ENCODE measurements around the gene CTTNBP2NL. TPM values are rescaled to one million over a fixed set of nuclear protein-coding genes. Genes with fewer than 3 reads are reported as not detected.

CTTNBP2NL gene
- total RNA-seq, 4 donors from 2014 or later, result 15.5 to 37.0 (median 24.6) TPM

- peaks cover 16% of the 10 kb centered on the region for H3K27me3 ChIP-seq
- no peak overlapping the region for H3K4me3 ChIP-seq
- no peak for TF ChIP-seq EP300 (IDR thresholded peaks at IDR 0.05)
- no peak for TF ChIP-seq POLR2A (IDR thresholded peaks at IDR 0.05)
- TF ChIP-seq POLR2AphosphoS5 (IDR thresholded peaks at IDR 0.05), result no peak
- TF ChIP-seq CTCF (IDR thresholded peaks at IDR 0.05), result no peak
- no peak overlapping the region for H3K27ac ChIP-seq
- no peak for ATAC-seq
- H3K4me1 ChIP-seq, result no peaks in the 10 kb centered on the region
- no peaks in the 10 kb centered on the region for H3K9me3 ChIP-seq
- WGBS, 2 donors (ENCODE audit: low coverage in 1 of 2), result 38 to 80% methylated on average over 1 of the region's 1 CpG
- no peaks in the 10 kb centered on the region for H3K36me3 ChIP-seq
These were observed 20.3 kb upstream of the CTTNBP2NL start for GRCh38 chr1:112375701-112376100.

- Histone ChIP-seq H3K9me3 (no peaks in the 10 kb centered on the region), H3K4me3 (no peak overlapping the region), H3K27ac (no peak overlapping the region), H3K27me3 (peaks cover 21% of the 10 kb centered on the region), H3K36me3 (no peaks in the 10 kb centered on the region), H3K4me1 (no peaks in the 10 kb centered on the region)
- WGBS, 2 donors (ENCODE audit: low coverage in 1 of 2), result 64% methylated on average over 1 of the region's 1 CpG; no CpG with 5 or more reads in 1 of the 2 donors
- ATAC-seq, result no peak
- TF ChIP-seq EP300 (IDR thresholded peaks at IDR 0.05) (no peak), POLR2AphosphoS5 (IDR thresholded peaks at IDR 0.05) (no peak), CTCF (IDR thresholded peaks at IDR 0.05) (no peak)
These were observed 15.7 kb upstream of the CTTNBP2NL start for GRCh38 chr1:112380356-112380755.

- TF ChIP-seq CTCF (IDR thresholded peaks at IDR 0.05) (no peak), POLR2AphosphoS5 (IDR thresholded peaks at IDR 0.05) (no peak), POLR2A (IDR thresholded peaks at IDR 0.05) (no peak), EP300 (IDR thresholded peaks at IDR 0.05) (no peak)
- Histone ChIP-seq H3K4me3 (no peak overlapping the region), H3K36me3 (no peaks in the 10 kb centered on the region), H3K27ac (no peak overlapping the region), H3K9me3 (no peaks in the 10 kb centered on the region), H3K27me3 (peaks cover 21% of the 10 kb centered on the region), H3K4me1 (no peaks in the 10 kb centered on the region)
- WGBS, 2 donors (ENCODE audit: low coverage in 1 of 2), result 45 to 78% methylated on average over 1 to 2 of the region's 2 CpGs
- ATAC-seq, result no peak
These were observed 14.5 kb upstream of the CTTNBP2NL start for GRCh38 chr1:112381324-112382076.

DNA sequence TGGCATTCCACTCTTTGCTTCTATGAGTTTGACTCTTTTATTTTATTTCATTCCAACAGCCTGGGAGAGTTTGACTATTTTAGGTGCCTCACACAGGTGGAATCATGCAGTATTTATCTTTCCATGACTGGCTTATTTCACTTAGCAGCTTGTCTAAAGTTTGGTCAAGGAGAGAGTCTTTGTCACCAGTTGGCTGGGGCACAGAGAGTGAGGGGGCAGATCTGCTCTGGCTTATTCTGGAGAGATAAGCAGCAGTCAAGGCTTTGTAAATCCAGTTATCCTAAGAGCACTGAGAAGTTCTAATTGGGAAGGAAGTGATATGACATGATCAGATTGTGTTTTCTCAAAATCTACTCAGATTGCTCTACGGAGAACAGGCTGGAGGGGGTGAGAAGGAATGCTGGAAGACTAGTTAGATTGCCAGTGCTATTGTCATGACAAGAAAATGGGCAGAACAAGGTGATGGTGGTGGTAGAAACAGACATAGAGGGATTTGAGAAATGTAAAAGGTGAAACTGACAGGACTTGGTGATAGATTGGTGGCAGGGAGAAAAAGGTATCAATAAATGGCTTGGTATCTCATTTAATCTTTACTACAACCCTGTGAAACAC is 12.1 kb upstream of the CTTNBP2NL start:
- Histone ChIP-seq H3K4me1 (no peaks in the 10 kb centered on the region), H3K36me3 (no peaks in the 10 kb centered on the region), H3K27me3 (peaks cover 21% of the 10 kb centered on the region), H3K27ac (no peak overlapping the region), H3K4me3 (no peak overlapping the region), H3K9me3 (no peaks in the 10 kb centered on the region)
- WGBS, 2 donors (ENCODE audit: low coverage in 1 of 2), result 36% methylated on average over 1 of the region's 1 CpG; no CpG with 5 or more reads in 1 of the 2 donors
- TF ChIP-seq POLR2A (IDR thresholded peaks at IDR 0.05), result no peak
- TF ChIP-seq CTCF (IDR thresholded peaks at IDR 0.05), result no peak
- TF ChIP-seq POLR2AphosphoS5 (IDR thresholded peaks at IDR 0.05), result no peak
- TF ChIP-seq EP300 (IDR thresholded peaks at IDR 0.05), result no peak
- ATAC-seq, result no peak

Measured in gastroesophageal sphincter (tissue), 4 donors.